Motor neuron (in vitro differentiated cells): ENCODE measurements around the gene HSPA1B. TPM values are rescaled to one million over a fixed set of nuclear protein-coding genes. Genes with fewer than 3 reads are reported as not detected.
"Not testable (repeated sequence)": the region's sequence is repeated elsewhere in the genome, so short reads cannot be mapped to it uniquely, and the experiment has no call there.

Source experiments
- ATAC-seq, 8 experiments: fragments of 200-7000 bp; cut with Tn5 transposase; replicated peaks in 6 of 8; 2 replicates each; pipeline ENCODE4 v1.8.0; 2021; ENCODE audit warnings: mild to moderate bottlenecking in 8 of 8, moderate library complexity in 8 of 8
- H3K27ac ChIP-seq, 2 donors: fragments of 250-450 bp; sonication (Bioruptor Pico); 2 replicates each; pipeline ENCODE4 v1.9.0; 2021; ENCODE audit warnings: antibody characterized with exemption in 2 of 2, mild to moderate bottlenecking in 2 of 2, moderate library complexity in 1 of 2
- H3K4me1 ChIP-seq, 2 donors: fragments of 250-450 bp; sonication (Bioruptor Pico); replicated peaks in 1 of 2; 2 replicates each; pipeline ENCODE4 v1.6.1; 2021; ENCODE audit warnings: antibody characterized with exemption in 2 of 2, mild to moderate bottlenecking in 2 of 2, moderate library complexity in 1 of 2
- H3K4me3 ChIP-seq, 5 donors: fragments of 250-450 bp; sonication (Bioruptor Pico); 2 replicates each; pipeline ENCODE4 v1.9.0; 2021; ENCODE audit warnings: antibody characterized with exemption in 5 of 5, mild to moderate bottlenecking in 5 of 5, moderate library complexity in 4 of 5
- WGBS, 10 experiments: fragments of 450-650 bp; shearing (Covaris generic); methylation state at CpG; one replicate each; pipeline ENCODE4 v1.0.0; 2022; 5-methylcytosine and 5-hydroxymethylcytosine counted together
- in situ Hi-C, 9 experiments: fragments of 400-800 bp; cut with MboI; loops; one replicate each; pipeline ENCODE4 v1.15.0; 2021; ENCODE audit warnings: low sequenced_read_pairs in 9 of 9, low pct_unique_long_range_greater_than_20kb in 2 of 9; ENCODE audit not compliant: unreplicated experiment in 9 of 9
- total RNA-seq, 8 experiments: library from RNA; unstranded; fragments of 300-600 nt; gene quantifications; 2 replicates each; pipeline versions ENCODE4 v1.2.3 to v1.2.4, GENCODE V29; 2022

HSPA1B gene
- total RNA-seq, 8 experiments from 2014 or later = 68.6 to 489 (median 130) TPM

DNA sequence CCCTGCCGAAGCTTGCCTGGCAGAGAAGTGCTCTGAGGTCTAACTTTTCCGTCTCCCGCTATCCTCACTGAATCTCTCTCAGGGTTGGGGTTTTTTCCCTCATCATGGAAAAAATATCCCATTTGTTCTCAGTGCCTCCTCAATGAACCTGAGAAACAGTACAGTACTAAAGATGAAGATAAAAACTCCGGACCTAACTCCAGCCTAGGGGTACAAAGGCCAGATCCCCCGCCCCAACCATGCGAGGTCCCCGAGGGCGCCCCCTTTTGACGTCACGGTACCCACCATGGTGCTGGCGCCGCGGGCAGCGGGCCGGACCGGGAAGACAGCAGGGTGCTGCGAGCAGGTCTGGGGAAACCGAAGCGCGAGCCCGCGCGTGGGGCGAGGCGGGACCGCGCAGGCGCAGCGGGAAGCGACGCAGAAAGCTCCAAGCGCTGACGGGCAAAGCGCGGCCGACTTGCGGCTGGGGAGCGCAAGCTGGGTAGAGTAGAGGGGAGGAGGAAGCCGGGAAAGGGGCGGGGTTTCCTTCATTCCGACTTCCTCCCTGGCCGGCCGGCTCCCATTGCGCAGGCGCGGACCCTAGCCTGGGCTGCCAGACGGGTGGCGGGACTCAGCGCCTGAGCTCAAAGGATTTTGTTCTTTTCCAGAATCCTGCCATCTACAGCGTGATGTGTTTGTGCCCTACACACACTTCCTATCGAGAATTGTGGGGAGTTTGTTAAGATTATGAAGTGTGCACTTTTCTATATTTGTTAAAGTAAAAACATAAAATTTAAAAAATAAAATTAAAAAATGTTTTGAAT, 20.9 kb upstream of the HSPA1B start, which contains the start of gene LSM2:
Gene LSM2 (minus strand): TSS at position 497 of the 803 bp plus-strand sequence. CDS start 209 bp downstream, at position 288.
- 0 to 4% (median 1%) methylated on average over 1 to 20 of the region's 51 CpGs; no CpG with 5 or more reads in 2 of the 10 experiments for WGBS, 10 experiments
- ATAC-seq = peak; percentile 96 to 98 (median 98)
- in situ Hi-C loops = no loop called here
- H3K4me3 ChIP-seq = peak within 1 kb of the TSS; percentile 42 to 75 (median 57)
- H3K4me1 ChIP-seq = peaks cover 5 to 11% of the 10 kb centered on the region in 2 donors
- H3K27ac ChIP-seq = peak within 1 kb of the TSS; percentile 64 to 83

DNA sequence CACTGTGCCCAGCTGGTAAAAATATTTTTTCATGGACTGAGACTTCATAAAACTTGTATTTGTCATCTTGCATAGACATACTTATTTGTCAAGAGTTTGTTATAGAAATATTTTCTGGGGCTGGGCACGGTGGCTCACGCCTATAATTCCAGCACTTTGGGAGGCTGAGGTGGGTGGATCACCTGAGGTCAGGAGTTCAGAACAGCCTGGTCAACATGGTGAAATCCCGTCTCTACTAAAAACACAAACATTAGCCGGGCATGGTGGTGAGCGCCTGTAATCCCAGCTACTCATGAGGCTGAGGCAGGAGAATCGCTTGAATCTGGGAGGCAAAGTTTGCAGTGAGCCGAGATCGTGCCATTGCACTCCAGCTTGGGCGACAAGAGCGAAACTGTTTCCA, 18.9 kb upstream of the HSPA1B start:
- H3K4me3 ChIP-seq, in situ Hi-C loops: not testable (repeated sequence)
- 83 to 100% (median 92%) methylated on average over 4 to 10 of the region's 10 CpGs; no CpG with 5 or more reads in 3 of the 10 experiments for WGBS, 10 experiments

DNA sequence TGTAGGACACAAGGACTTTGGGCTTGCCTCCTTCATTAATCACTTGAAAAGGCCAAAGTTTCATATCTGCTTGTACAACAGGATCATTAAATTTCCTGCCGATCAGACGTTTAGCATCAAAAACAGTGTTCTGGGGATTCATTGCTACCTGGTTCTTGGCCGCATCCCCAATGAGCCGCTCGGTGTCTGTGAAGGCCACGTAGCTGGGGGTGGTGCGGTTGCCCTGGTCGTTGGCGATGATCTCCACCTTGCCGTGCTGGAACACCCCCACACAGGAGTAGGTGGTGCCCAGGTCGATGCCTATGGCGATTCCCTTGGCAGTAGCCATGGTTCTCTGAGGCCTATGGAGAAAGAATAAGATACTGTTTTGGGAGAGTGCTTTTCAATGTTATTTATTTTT, 15.9 kb upstream of the HSPA1B start:
- WGBS, 10 experiments = 80 to 100% (median 89%) methylated on average over 1 to 12 of the region's 12 CpGs; no CpG with 5 or more reads in 4 of the 10 experiments
- Histone ChIP-seq H3K4me1 (peaks cover 7 to 16% of the 10 kb centered on the region in 2 donors), H3K27ac (no peak overlapping the region), H3K4me3 (no peak overlapping the region)
- no peak for ATAC-seq
- in situ Hi-C loops = no loop called here

More for the DNA sequence above, 18.9 kb upstream of the HSPA1B start:
- H3K27ac ChIP-seq, ATAC-seq: not testable (repeated sequence)
- peaks cover 7 to 16% of the 10 kb centered on the region in 2 donors for H3K4me1 ChIP-seq

DNA sequence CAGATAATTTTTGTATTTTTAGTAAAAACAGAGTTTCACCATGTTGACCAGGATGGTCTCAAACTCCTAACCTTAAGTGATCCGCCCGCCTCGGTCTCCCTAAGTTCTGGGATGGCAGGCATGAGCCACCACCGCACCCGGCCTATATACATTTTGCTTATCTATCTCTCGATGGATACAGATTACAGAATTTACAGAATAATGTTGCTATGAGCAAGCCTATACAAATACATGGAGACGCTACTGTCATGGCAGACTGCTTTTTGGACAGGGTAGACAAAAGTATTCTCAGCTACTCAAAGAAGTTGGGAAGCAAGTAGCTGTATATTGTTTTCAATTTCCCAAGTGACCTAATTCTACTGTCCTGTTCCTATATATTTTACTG, 14.1 kb upstream of the HSPA1B start:
- Histone ChIP-seq H3K4me3 (peak overlapping the region in 3 of 5 donors; percentile 44 to 56 (median 50)), H3K27ac (peak overlapping the region; percentile 83 to 92), H3K4me1 (peaks cover 10 to 23% of the 10 kb centered on the region in 2 donors)
- in situ Hi-C loops = no loop called here
- WGBS, 10 experiments = 83 to 100% (median 99%) methylated on average over 1 to 7 of the region's 7 CpGs; no CpG with 5 or more reads in 4 of the 10 experiments
- ATAC-seq = no peak

DNA sequence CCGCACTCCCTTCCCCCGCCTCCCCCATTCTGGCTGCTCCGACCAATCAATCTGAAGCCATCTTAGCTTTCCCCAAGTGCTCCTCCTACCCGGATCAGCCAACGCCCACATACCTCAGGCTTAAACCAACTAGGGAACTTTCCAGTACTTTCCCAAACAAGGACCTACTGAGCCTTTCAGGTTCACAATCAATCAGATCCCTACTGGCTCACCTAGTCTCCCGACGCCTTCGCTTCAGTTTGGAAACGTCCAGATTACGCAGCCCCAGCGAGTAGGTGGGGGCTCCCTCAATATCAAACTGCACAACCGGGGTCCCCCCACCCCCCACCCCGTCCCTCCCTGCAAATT, 12.9 kb upstream of the HSPA1B start:
- Histone ChIP-seq H3K4me3 (peak overlapping the region; percentile 41 to 57 (median 50)), H3K27ac (peak overlapping the region; percentile 83 to 92), H3K4me1 (peaks cover 10 to 33% of the 10 kb centered on the region in 2 donors)
- WGBS, 10 experiments = 0% methylated on average over 3 of the region's 13 CpGs; no CpG with 5 or more reads in 9 of the 10 experiments
- in situ Hi-C loops = no loop called here
- peak; percentile 13 to 69 (median 46) for ATAC-seq

DNA sequence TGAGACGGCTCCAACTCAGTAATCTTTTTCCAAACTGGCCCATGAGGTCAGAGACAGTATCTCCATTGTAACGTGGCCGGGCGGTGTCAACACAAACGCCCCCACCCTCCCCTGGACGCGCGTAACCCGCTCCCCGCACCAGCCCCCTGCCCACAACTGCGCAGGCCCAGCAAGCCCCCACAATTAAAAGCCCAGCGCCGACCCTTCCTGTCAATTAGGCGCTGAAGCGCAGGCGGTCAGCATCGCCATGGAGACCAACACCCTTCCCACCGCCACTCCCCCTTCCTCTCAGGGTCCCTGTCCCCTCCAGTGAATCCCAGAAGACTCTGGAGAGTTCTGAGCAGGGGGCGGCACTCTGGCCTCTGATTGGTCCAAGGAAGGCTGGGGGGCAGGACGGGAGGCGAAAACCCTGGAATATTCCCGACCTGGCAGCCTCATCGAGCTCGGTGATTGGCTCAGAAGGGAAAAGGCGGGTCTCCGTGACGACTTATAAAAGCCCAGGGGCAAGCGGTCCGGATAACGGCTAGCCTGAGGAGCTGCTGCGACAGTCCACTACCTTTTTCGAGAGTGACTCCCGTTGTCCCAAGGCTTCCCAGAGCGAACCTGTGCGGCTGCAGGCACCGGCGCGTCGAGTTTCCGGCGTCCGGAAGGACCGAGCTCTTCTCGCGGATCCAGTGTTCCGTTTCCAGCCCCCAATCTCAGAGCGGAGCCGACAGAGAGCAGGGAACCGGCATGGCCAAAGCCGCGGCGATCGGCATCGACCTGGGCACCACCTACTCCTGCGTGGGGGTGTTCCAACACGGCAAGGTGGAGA, 12.3 kb upstream of the HSPA1B start, which contains the start of the genes HSPA1A and HSPA1L:
Gene HSPA1A (plus strand): TSS at position 519 of the 814 bp plus-strand sequence. CDS start 214 bp downstream, at position 733.
Gene HSPA1L (minus strand): TSS at position 259 of the 814 bp plus-strand sequence. CDS start 3,311 bp downstream, outside the sequence.
- Histone ChIP-seq H3K4me1 (peaks cover 10 to 38% of the 10 kb centered on the region in 2 donors), H3K4me3 (peak within 1 kb of the TSS; percentile 41 to 57 (median 50)), H3K27ac (peak within 1 kb of the TSS; percentile 83 to 92)
- in situ Hi-C loops = no loop called here
- 0% methylated on average over 2 of the region's 56 CpGs; no CpG with 5 or more reads in 9 of the 10 experiments for WGBS, 10 experiments
- peak; percentile 54 to 83 (median 76) for ATAC-seq

DNA sequence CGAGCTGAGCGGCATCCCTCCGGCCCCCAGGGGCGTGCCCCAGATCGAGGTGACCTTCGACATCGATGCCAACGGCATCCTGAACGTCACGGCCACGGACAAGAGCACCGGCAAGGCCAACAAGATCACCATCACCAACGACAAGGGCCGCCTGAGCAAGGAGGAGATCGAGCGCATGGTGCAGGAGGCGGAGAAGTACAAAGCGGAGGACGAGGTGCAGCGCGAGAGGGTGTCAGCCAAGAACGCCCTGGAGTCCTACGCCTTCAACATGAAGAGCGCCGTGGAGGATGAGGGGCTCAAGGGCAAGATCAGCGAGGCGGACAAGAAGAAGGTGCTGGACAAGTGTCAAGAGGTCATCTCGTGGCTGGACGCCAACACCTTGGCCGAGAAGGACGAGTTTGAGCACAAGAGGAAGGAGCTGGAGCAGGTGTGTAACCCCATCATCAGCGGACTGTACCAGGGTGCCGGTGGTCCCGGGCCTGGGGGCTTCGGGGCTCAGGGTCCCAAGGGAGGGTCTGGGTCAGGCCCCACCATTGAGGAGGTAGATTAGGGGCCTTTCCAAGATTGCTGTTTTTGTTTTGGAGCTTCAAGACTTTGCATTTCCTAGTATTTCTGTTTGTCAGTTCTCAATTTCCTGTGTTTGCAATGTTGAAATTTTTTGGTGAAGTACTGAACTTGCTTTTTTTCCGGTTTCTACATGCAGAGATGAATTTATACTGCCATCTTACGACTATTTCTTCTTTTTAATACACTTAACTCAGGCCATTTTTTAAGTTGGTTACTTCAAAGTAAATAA, 10.2 kb upstream of the HSPA1B start:
- in situ Hi-C loops, H3K27ac ChIP-seq: not testable (repeated sequence)
- 0 to 100% (median 20%) methylated on average over 1 to 2 of the region's 37 CpGs; no CpG with 5 or more reads in 3 of the 10 experiments for WGBS, 10 experiments

DNA sequence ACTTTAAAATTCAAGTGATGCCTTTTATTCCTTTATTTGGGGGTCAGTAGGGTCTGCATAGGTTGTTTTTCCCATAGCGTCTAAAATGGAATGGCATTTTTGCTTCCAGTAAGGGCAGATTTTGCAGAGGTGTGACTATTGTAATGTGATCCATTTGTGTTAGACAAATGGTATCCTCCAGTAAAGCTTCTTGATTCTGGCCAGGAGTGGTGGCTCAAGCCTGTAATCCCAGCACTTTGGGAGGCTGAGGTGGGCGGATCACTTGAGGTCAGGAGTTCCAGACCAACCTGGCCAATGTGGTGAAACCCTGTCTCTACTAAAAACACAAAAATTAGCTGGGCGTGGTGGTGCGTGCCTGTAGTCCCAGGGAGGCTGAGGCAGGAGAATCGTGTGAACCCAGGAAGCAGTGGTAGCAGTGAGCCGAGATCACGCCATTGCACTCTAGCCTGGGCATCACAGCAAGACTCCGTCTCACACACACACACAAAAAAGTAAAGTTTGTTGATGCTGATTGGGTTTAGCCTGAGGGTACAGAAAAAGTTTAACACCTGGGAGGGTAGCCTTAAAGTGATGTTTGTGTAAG, 9.5 kb upstream of the HSPA1B start:
- in situ Hi-C loops, H3K27ac ChIP-seq, ATAC-seq: not testable (repeated sequence)
- peak overlapping the region in 4 of 5 donors; percentile 9 to 27 (median 20) for H3K4me3 ChIP-seq
- H3K4me1 ChIP-seq = peaks cover 22 to 50% of the 10 kb centered on the region in 2 donors
- 0 to 100% (median 13%) methylated on average over 1 to 7 of the region's 8 CpGs; no CpG with 5 or more reads in 3 of the 10 experiments for WGBS, 10 experiments

More for the DNA sequence above, 10.2 kb upstream of the HSPA1B start:
- H3K4me3 ChIP-seq = peak overlapping the region in 4 of 5 donors; percentile 9 to 27 (median 20)
- peak in 3 of 8 experiments; percentile 0 to 17 (median 5) for ATAC-seq
- H3K4me1 ChIP-seq = peaks cover 18 to 47% of the 10 kb centered on the region in 2 donors

DNA sequence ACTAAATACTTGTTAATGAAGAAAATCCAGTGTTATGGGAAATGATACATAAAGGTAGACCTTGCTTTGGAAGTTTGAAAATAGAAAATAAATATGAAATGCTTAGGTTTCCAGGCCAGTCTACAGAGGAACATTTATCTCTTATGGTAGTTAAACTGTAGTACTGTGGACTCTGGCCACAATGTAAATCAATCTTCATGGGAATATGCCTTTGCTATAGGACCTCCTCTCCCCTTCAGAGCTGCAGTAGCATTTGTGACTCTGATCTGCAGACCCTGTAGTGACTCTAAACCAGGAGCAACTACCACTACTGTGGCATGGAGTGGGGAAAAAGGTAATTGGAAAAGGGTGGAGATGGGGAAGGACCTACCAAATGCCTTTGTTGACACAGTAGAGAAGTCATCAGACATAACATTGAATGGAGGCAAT, 7.7 kb upstream of the HSPA1B start:
- Histone ChIP-seq H3K4me1 (peaks cover 15 to 37% of the 10 kb centered on the region in 2 donors), H3K27ac (no peak overlapping the region), H3K4me3 (peak overlapping the region in 1 of 5 donors; percentile 5)
- in situ Hi-C loops = no loop called here
- ATAC-seq = no peak

DNA sequence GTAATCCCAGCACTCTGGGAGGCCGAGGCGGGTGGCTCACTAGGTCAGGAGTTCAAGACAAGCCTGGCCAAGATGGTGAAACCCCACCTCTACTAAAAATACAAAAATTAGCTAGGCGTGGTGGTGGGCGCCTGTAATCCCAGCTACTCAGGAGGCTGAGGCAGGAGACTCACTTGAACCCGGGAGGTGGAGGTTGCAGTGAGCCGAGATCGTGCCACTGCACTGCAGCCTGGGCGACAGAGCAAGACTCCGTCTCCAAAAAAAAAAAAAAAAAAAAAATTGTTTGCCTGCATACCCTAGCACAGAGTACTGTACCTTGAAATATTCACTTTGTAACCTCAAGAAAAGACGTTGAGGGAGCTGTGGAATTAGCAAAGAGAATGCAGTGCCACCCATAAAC, 7.1 kb upstream of the HSPA1B start:
- WGBS, 10 experiments = 17 to 97% (median 90%) methylated on average over 2 to 7 of the region's 10 CpGs; no CpG with 5 or more reads in 1 of the 10 experiments
- H3K4me3 ChIP-seq, H3K27ac ChIP-seq, in situ Hi-C loops, ATAC-seq: not testable (repeated sequence)
- peaks cover 15 to 37% of the 10 kb centered on the region in 2 donors for H3K4me1 ChIP-seq

DNA sequence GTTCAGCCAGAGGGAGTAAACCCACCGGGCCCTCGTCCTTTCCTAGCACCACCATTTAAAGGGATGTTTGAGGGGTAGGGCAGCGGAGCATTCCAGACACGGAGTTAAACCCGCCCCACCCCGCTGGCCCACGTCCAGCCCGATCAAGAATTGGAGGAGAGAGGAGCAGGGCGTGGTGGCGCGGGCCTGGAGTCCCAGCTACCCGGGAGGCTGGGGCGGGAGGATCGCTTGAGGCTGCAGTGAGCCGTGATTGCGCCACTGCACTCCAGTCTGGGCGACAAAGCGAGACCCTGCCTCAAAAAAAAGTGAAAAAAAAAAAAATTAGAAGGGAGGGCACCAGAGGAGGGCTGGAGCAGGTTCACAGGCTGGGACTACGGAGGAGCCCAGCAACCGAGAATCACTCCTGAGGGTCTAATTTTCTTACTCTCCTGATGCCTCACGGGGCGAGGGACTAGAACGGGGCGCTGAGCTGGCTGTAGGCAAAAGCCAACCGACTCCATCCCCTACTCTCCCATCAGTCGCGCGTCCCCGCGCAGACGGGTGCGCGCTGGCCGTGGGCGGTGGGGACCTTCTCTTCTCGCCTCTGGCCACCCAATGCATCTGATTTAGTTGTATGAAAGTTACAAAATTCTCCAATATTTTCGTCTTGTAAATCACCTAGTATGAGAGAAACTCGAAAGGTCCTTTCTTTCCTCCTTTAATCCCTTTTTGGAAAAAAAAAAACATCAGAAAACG, 6.1 kb upstream of the HSPA1B start:
- ATAC-seq = peak; percentile 10 to 53 (median 30)
- 3 to 83% (median 26%) methylated on average over 2 to 17 of the region's 39 CpGs; no CpG with 5 or more reads in 1 of the 10 experiments for WGBS, 10 experiments
- Histone ChIP-seq H3K27ac (peak overlapping the region; percentile 62 to 80), H3K4me3 (peak overlapping the region; percentile 32 to 48 (median 39)), H3K4me1 (peaks cover 23 to 44% of the 10 kb centered on the region in 2 donors)
- in situ Hi-C loops = no loop called here
